Mesothelial cell of epicardium (in vitro differentiated cells): Measurements from ENCODE around the gene PKIB. TPM values are rescaled to one million over a fixed set of nuclear protein-coding genes. Genes with fewer than 3 reads are reported as not detected.
A peak's percentile ranks its signal among the peaks of the same experiment; 100 is the strongest.

Source experiments
- DNase-seq, 2 experiments: peaks; one replicate each; pipeline ENCODE4 v3.0.0; 2021; ENCODE audit warnings: low spot score in 2 of 2; ENCODE audit not compliant: unreplicated experiment in 2 of 2
- H3K27ac Mint-ChIP-seq: 2 replicates; pipeline ENCODE4 v1.8.0; 2021; ENCODE audit warnings: mixed read lengths
- H3K27me3 Mint-ChIP-seq: 2 replicates; pipeline ENCODE4 v1.8.0; 2021; ENCODE audit warnings: low read depth, mixed read lengths
- H3K36me3 Mint-ChIP-seq: 2 replicates; pipeline ENCODE4 v1.8.0; 2021; ENCODE audit warnings: mixed read lengths
- H3K4me1 Mint-ChIP-seq: 2 replicates; pipeline ENCODE4 v1.8.0; 2021; ENCODE audit warnings: mixed read lengths
- H3K4me3 Mint-ChIP-seq: 2 replicates; pipeline ENCODE4 v1.8.0; 2021; ENCODE audit warnings: mild to moderate bottlenecking, moderate library complexity, mixed read lengths
- H3K9me3 Mint-ChIP-seq: 2 replicates; pipeline ENCODE4 v1.8.0; 2021; ENCODE audit warnings: mixed read lengths
- CTCF ChIP-seq: fragments of 200-600 bp; sonication (generic); IDR thresholded peaks from one replicate; pipeline ENCODE4 v1.5.0; 2021; ENCODE audit warnings: antibody characterized with exemption; ENCODE audit not compliant: unreplicated experiment
- total RNA-seq: library from RNA; stranded (reverse); gene quantifications from 3 replicates; pipeline ENCODE4 v1.2.1, GENCODE V29; 2021

PKIB gene
- total RNA-seq, 1 donor from 2014 or later, result 48.9 TPM

- no peak for DNase-seq
- Mint-ChIP-seq H3K4me3 (no peak overlapping the region), H3K4me1 (peaks cover 5% of the 10 kb centered on the region), H3K27ac (no peak overlapping the region), H3K9me3 (no peaks in the 10 kb centered on the region), H3K27me3 (no peaks in the 10 kb centered on the region), H3K36me3 (peaks cover 3% of the 10 kb centered on the region)
- TF ChIP-seq CTCF, result peak; percentile 57
These were observed 116.4 kb downstream of the PKIB start for GRCh38 chr6:122726649-122727048.

- TF ChIP-seq CTCF, result no peak
- peaks cover 5% of the 10 kb centered on the region for H3K4me1 Mint-ChIP-seq
- no peaks in the 10 kb centered on the region for H3K9me3 Mint-ChIP-seq
- H3K27ac Mint-ChIP-seq, result no peak overlapping the region
- no peaks in the 10 kb centered on the region for H3K27me3 Mint-ChIP-seq
- DNase-seq, result no peak
- H3K36me3 Mint-ChIP-seq, result peaks cover 3% of the 10 kb centered on the region
- no peak overlapping the region for H3K4me3 Mint-ChIP-seq
These were observed 117.0 kb downstream of the PKIB start for GRCh38 chr6:122727244-122727643.

GRCh38 chr6:122730334-122730733 lies 120.1 kb downstream of the PKIB start:
- TF ChIP-seq CTCF, result no peak
- H3K36me3 Mint-ChIP-seq, result peaks cover under 1% of the 10 kb centered on the region
- no peak for DNase-seq
- no peak overlapping the region for H3K4me3 Mint-ChIP-seq
- no peak overlapping the region for H3K27ac Mint-ChIP-seq
- peaks cover 20% of the 10 kb centered on the region for H3K4me1 Mint-ChIP-seq
- H3K9me3 Mint-ChIP-seq, result no peaks in the 10 kb centered on the region
- H3K27me3 Mint-ChIP-seq, result no peaks in the 10 kb centered on the region

- H3K9me3 Mint-ChIP-seq, result no peaks in the 10 kb centered on the region
- peak; percentile 85 for TF ChIP-seq CTCF
- H3K27me3 Mint-ChIP-seq, result no peaks in the 10 kb centered on the region
- H3K36me3 Mint-ChIP-seq, result no peaks in the 10 kb centered on the region
- H3K4me1 Mint-ChIP-seq, result peaks cover 25% of the 10 kb centered on the region
- H3K27ac Mint-ChIP-seq, result no peak overlapping the region
- H3K4me3 Mint-ChIP-seq, result no peak overlapping the region
- DNase-seq, result no peak
These were observed 120.7 kb downstream of the PKIB start for GRCh38 chr6:122730775-122731386.

- DNase-seq, result no peak
- Mint-ChIP-seq H3K4me3 (no peak overlapping the region), H3K27ac (no peak overlapping the region), H3K9me3 (no peaks in the 10 kb centered on the region), H3K36me3 (no peaks in the 10 kb centered on the region), H3K4me1 (peaks cover 28% of the 10 kb centered on the region), H3K27me3 (no peaks in the 10 kb centered on the region)
- TF ChIP-seq CTCF, result no peak
These were observed 123.1 kb downstream of the PKIB start for GRCh38 chr6:122733259-122733658.
